ENCODE data around the gene SLC12A3.

Gene SLC12A3

GRCh38 chr16:56856876-56857447 lies 8.0 kb upstream of the SLC12A3 start:
- no peak overlapping the region for H3K27ac ChIP-seq (ENCODE audit: low read depth, low read length)
- H3K9ac ChIP-seq (ENCODE audit: low read length), result no peak overlapping the region
- no peaks in the 10 kb centered on the region for H3F3A ChIP-seq (ENCODE audit: insufficient read depth)
- no peaks in the 10 kb centered on the region for H3K79me2 ChIP-seq (ENCODE audit: insufficient read depth, low read length)
- no peaks in the 10 kb centered on the region for H3K9me2 ChIP-seq (replicated peaks; ENCODE audit: insufficient read depth, low read length)
- H3K4me2 ChIP-seq (ENCODE audit: low read depth, low read length, poor library complexity, severe bottlenecking), result no peak overlapping the region
- H3K27me3 ChIP-seq (ENCODE audit: low read length), result no peaks in the 10 kb centered on the region
- H3K36me3 ChIP-seq (ENCODE audit: low read length), result no peaks in the 10 kb centered on the region
- H3K4me3 ChIP-seq (ENCODE audit: insufficient read depth, low read length, poor library complexity, severe bottlenecking), result no peak overlapping the region
- TF ChIP-seq CTCF (IDR thresholded peaks at IDR 0.05; ENCODE audit: insufficient read depth, low read length, poor library complexity, severe bottlenecking) (no peak), EZH2phosphoT487 (conservative IDR thresholded peaks at IDR 0.05; ENCODE audit: low read length) (no peak)
- no peak overlapping the region for H2AFZ ChIP-seq (ENCODE audit: low read depth, low read length, severe bottlenecking)
- H4K20me1 ChIP-seq (ENCODE audit: low read depth, low read length), result no peaks in the 10 kb centered on the region
- H3K9me3 ChIP-seq (ENCODE audit: insufficient read depth, low read length), result no peaks in the 10 kb centered on the region

- H3K9me2 ChIP-seq (replicated peaks; ENCODE audit: insufficient read depth, low read length), result no peaks in the 10 kb centered on the region
- H3K9ac ChIP-seq (ENCODE audit: low read length), result no peak overlapping the region
- no peak for TF ChIP-seq EZH2phosphoT487 (conservative IDR thresholded peaks at IDR 0.05; ENCODE audit: low read length)
- TF ChIP-seq CTCF (IDR thresholded peaks at IDR 0.05; ENCODE audit: insufficient read depth, low read length, poor library complexity, severe bottlenecking), result no peak
- H3K27ac ChIP-seq (ENCODE audit: low read depth, low read length), result no peak overlapping the region
- no peaks in the 10 kb centered on the region for H3F3A ChIP-seq (ENCODE audit: insufficient read depth)
- no peak overlapping the region for H3K4me2 ChIP-seq (ENCODE audit: low read depth, low read length, poor library complexity, severe bottlenecking)
- no peak overlapping the region for H2AFZ ChIP-seq (ENCODE audit: low read depth, low read length, severe bottlenecking)
- H3K27me3 ChIP-seq (ENCODE audit: low read length), result no peaks in the 10 kb centered on the region
- no peaks in the 10 kb centered on the region for H4K20me1 ChIP-seq (ENCODE audit: low read depth, low read length)
- H3K9me3 ChIP-seq (ENCODE audit: insufficient read depth, low read length), result no peaks in the 10 kb centered on the region
- H3K36me3 ChIP-seq (ENCODE audit: low read length), result no peaks in the 10 kb centered on the region
- H3K79me2 ChIP-seq (ENCODE audit: insufficient read depth, low read length), result no peaks in the 10 kb centered on the region
- no peak overlapping the region for H3K4me3 ChIP-seq (ENCODE audit: insufficient read depth, low read length, poor library complexity, severe bottlenecking)
Observed at GRCh38 chr16:56858374-56858773, 6.6 kb upstream of the SLC12A3 start.

GRCh38 chr16:56859636-56860035 lies 5.4 kb upstream of the SLC12A3 start:
- H3K9me2 ChIP-seq (replicated peaks; ENCODE audit: insufficient read depth, low read length), result no peaks in the 10 kb centered on the region
- H3K4me2 ChIP-seq (ENCODE audit: low read depth, low read length, poor library complexity, severe bottlenecking), result no peak overlapping the region
- H3K9ac ChIP-seq (ENCODE audit: low read length), result no peak overlapping the region
- no peak overlapping the region for H2AFZ ChIP-seq (ENCODE audit: low read depth, low read length, severe bottlenecking)
- no peaks in the 10 kb centered on the region for H3K9me3 ChIP-seq (ENCODE audit: insufficient read depth, low read length)
- H3K79me2 ChIP-seq (ENCODE audit: insufficient read depth, low read length), result no peaks in the 10 kb centered on the region
- H3F3A ChIP-seq (ENCODE audit: insufficient read depth), result no peaks in the 10 kb centered on the region
- no peak for TF ChIP-seq CTCF (IDR thresholded peaks at IDR 0.05; ENCODE audit: insufficient read depth, low read length, poor library complexity, severe bottlenecking)
- no peak for TF ChIP-seq EZH2phosphoT487 (conservative IDR thresholded peaks at IDR 0.05; ENCODE audit: low read length)
- no peak overlapping the region for H3K4me3 ChIP-seq (ENCODE audit: insufficient read depth, low read length, poor library complexity, severe bottlenecking)
- H4K20me1 ChIP-seq (ENCODE audit: low read depth, low read length), result no peaks in the 10 kb centered on the region
- H3K27me3 ChIP-seq (ENCODE audit: low read length), result no peaks in the 10 kb centered on the region
- H3K36me3 ChIP-seq (ENCODE audit: low read length), result no peaks in the 10 kb centered on the region
- H3K27ac ChIP-seq (ENCODE audit: low read depth, low read length), result no peak overlapping the region

Measured in SU-DHL-6 (cell line).